IMR-90 (cell line): ENCODE results near the gene LHFPL3. TPM values are rescaled to one million over a fixed set of nuclear protein-coding genes. Genes with fewer than 3 reads are reported as not detected.

Source experiments
- ATAC-seq: fragments of 200-7000 bp; cut with Tn5 transposase; 2 replicates; pipeline ENCODE4 v1.9.1; 2020; ENCODE audit warnings: low read depth, mild to moderate bottlenecking, moderate library complexity
- BruUV-seq: library from RNA; stranded (reverse); fragments of 400-500 nt; replicated peaks from 2 replicates; lab custom pipeline; 2021; lab: Mats Ljungman, UMichigan
- CTCF ChIA-PET: fragments of 300-600 bp; formaldehyde crosslinking; extraction: SDS; loops from one replicate; lab custom pipeline; 2021; ENCODE audit warnings: antibody characterized with exemption; lab: Yijun Ruan, JAX
- POLR2A ChIA-PET: fragments of 300-600 bp; sonication (Branson Sonifier 250); formaldehyde crosslinking; loops from one replicate; lab custom pipeline; 2022; ENCODE audit warnings: antibody characterized with exemption; ENCODE audit not compliant: unreplicated experiment; lab: Charles Lee
- DNase-seq: peaks from one replicate; pipeline ENCODE4 v3.0.0; 2013
- H2AFZ ChIP-seq: replicated peaks from 2 replicates; pipeline ENCODE3; 2013; ENCODE audit warnings: low read length, mild to moderate bottlenecking; ENCODE audit not compliant: poor library complexity
- H2AK5ac ChIP-seq: 2 replicates; pipeline ENCODE4 v1.6.1; 2013; ENCODE audit warnings: low read depth, low read length, inconsistent platforms
- H2AK9ac ChIP-seq: replicated peaks from 2 replicates; pipeline ENCODE3; 2013; ENCODE audit warnings: mild to moderate bottlenecking, low read depth, low read length, moderate library complexity; ENCODE audit not compliant: poor library complexity
- H2BK120ac ChIP-seq: 2 replicates; pipeline ENCODE4 v1.6.1; 2013; ENCODE audit warnings: low read depth, low read length, inconsistent platforms
- H2BK15ac ChIP-seq: 3 replicates; pipeline ENCODE4 v1.6.1; 2013; ENCODE audit warnings: low read depth, low read length, inconsistent platforms
- H2BK20ac ChIP-seq: 2 replicates; pipeline ENCODE4 v1.6.1; 2013; ENCODE audit warnings: low read depth, mild to moderate bottlenecking, inconsistent platforms, low read length, moderate library complexity
- H2BK5ac ChIP-seq: 2 replicates; pipeline ENCODE4 v1.6.1; 2013; ENCODE audit warnings: mild to moderate bottlenecking, low read depth, low read length, inconsistent platforms; ENCODE audit not compliant: poor library complexity, severe bottlenecking
- H3K14ac ChIP-seq: replicated peaks from 2 replicates; pipeline ENCODE4 v1.6.1; 2013; ENCODE audit warnings: low read depth, low read length, inconsistent platforms
- H3K18ac ChIP-seq: 2 replicates; pipeline ENCODE4 v1.6.1; 2013; ENCODE audit warnings: low read depth, low read length, control low read depth
- H3K23ac ChIP-seq: 2 replicates; pipeline ENCODE4 v1.6.1; 2013; ENCODE audit warnings: low read depth, low read length, inconsistent platforms
- H3K27ac ChIP-seq: 2 replicates; pipeline ENCODE4 v1.5.1; 2013; ENCODE audit warnings: mild to moderate bottlenecking, control low read depth, low read length; ENCODE audit not compliant: insufficient read depth
- H3K27me3 ChIP-seq: 2 replicates; pipeline ENCODE4 v1.6.1; 2013; ENCODE audit warnings: low read length; ENCODE audit not compliant: control insufficient read depth, insufficient read depth
- H3K36me3 ChIP-seq: 2 replicates; pipeline ENCODE4 v1.6.1; 2013; ENCODE audit warnings: low read length, mixed read lengths; ENCODE audit not compliant: control insufficient read depth, insufficient read depth
- H3K4ac ChIP-seq: 2 replicates; pipeline ENCODE4 v1.6.1; 2013; ENCODE audit warnings: low read depth, low read length, inconsistent platforms
- H3K4me1 ChIP-seq: 2 replicates; pipeline ENCODE4 v1.6.1; 2013; ENCODE audit warnings: low read length, mixed read lengths; ENCODE audit not compliant: control insufficient read depth, insufficient read depth
- H3K4me2 ChIP-seq: 2 replicates; pipeline ENCODE4 v1.6.1; 2013; ENCODE audit warnings: low read depth, mild to moderate bottlenecking, control low read depth, low read length, moderate library complexity
- H3K4me3 ChIP-seq: 2 replicates; pipeline ENCODE4 v1.5.1; 2013; ENCODE audit warnings: low read depth, mild to moderate bottlenecking, control low read depth, low read length, moderate library complexity; ENCODE audit not compliant: insufficient read depth
- H3K56ac ChIP-seq: 2 replicates; pipeline ENCODE4 v1.6.1; 2013; ENCODE audit warnings: low read length, inconsistent platforms; ENCODE audit not compliant: insufficient read depth; ENCODE audit errors: extremely low read depth
- H3K79me1 ChIP-seq, 2 experiments: 2 replicates each; pipeline ENCODE4 v1.6.1; 2013; ENCODE audit warnings: low read length in 2 of 2, inconsistent platforms in 1 of 2, low read depth in 1 of 2
- H3K9ac ChIP-seq: 2 replicates; pipeline ENCODE4 v1.6.1; 2013; ENCODE audit warnings: low read depth, low read length, control low read depth
- H3K9me1 ChIP-seq: 2 replicates; pipeline ENCODE4 v1.6.1; 2013; ENCODE audit warnings: low read length, inconsistent platforms; ENCODE audit not compliant: insufficient read depth
- H3K9me3 ChIP-seq: 2 replicates; pipeline ENCODE4 v1.6.1; 2013; ENCODE audit warnings: low read length; ENCODE audit not compliant: control insufficient read depth, insufficient read depth
- H4K20me1 ChIP-seq: 2 replicates; pipeline ENCODE4 v1.6.1; 2013; ENCODE audit warnings: low read length, inconsistent platforms; ENCODE audit not compliant: insufficient read depth
- H4K5ac ChIP-seq: 2 replicates; pipeline ENCODE4 v1.6.1; 2013; ENCODE audit warnings: mild to moderate bottlenecking, low read depth, low read length, control low read depth
- H4K8ac ChIP-seq, 2 experiments: 2 replicates each; pipeline ENCODE4 v1.6.1; 2013; ENCODE audit warnings: low read depth in 2 of 2, low read length in 2 of 2, control low read depth in 1 of 2, inconsistent platforms in 1 of 2
- H4K91ac ChIP-seq: 2 replicates; pipeline ENCODE4 v1.6.1; 2013; ENCODE audit warnings: low read depth, low read length, inconsistent platforms; ENCODE audit not compliant: insufficient read depth
- BHLHE40 ChIP-seq: fragments of 150-350 bp; IDR thresholded peaks from 2 replicates; pipeline ENCODE4 v1.6.1; 2016; ENCODE audit warnings: mild to moderate bottlenecking, low read depth, low read length
- CEBPB ChIP-seq: IDR thresholded peaks from 2 replicates; pipeline ENCODE4 v1.6.1; 2012; ENCODE audit warnings: low read depth, low read length, improper control_type of control experiment
- CHD1 ChIP-seq: IDR thresholded peaks from 2 replicates; pipeline ENCODE4 v1.6.1; 2012; ENCODE audit warnings: low read depth, low read length, improper control_type of control experiment
- CTCF ChIP-seq: conservative IDR thresholded peaks from 2 replicates; pipeline ENCODE4 v1.5.1; 2012; ENCODE audit warnings: mild to moderate bottlenecking, low read depth, low read length, improper control_type of control experiment
- ELK1 ChIP-seq: fragments of 150-350 bp; IDR thresholded peaks from 2 replicates; pipeline ENCODE4 v1.6.1; 2016; ENCODE audit warnings: low read depth, mild to moderate bottlenecking, low read length, moderate library complexity, borderline replicate concordance
- FOS ChIP-seq: fragments of 150-350 bp; IDR thresholded peaks from 2 replicates; pipeline ENCODE4 v1.6.1; 2016; ENCODE audit warnings: low read depth, low read length
- MAFK ChIP-seq: IDR thresholded peaks from 2 replicates; pipeline ENCODE4 v1.6.1; 2012; ENCODE audit warnings: low read depth, low read length, improper control_type of control experiment
- MAZ ChIP-seq: IDR thresholded peaks from 2 replicates; pipeline ENCODE4 v1.6.1; 2012; ENCODE audit warnings: low read depth, mild to moderate bottlenecking, low read length, improper control_type of control experiment, moderate library complexity, borderline replicate concordance
- MXI1 ChIP-seq: IDR thresholded peaks from 2 replicates; pipeline ENCODE4 v1.6.1; 2012; ENCODE audit warnings: low read depth, mild to moderate bottlenecking, low read length, moderate library complexity, borderline replicate concordance
- NFE2L2 ChIP-seq: fragments of 150-350 bp; IDR thresholded peaks from 2 replicates; pipeline ENCODE4 v1.6.1; 2016; ENCODE audit warnings: low read depth, mild to moderate bottlenecking, low read length
- POLR2A ChIP-seq: IDR thresholded peaks from 2 replicates; pipeline ENCODE4 v1.6.1; 2012; ENCODE audit warnings: mild to moderate bottlenecking, low read depth, low read length
- RAD21 ChIP-seq: IDR thresholded peaks from 2 replicates; pipeline ENCODE4 v1.6.1; 2012; ENCODE audit warnings: low read length, improper control_type of control experiment
- RCOR1 ChIP-seq: IDR thresholded peaks from 2 replicates; pipeline ENCODE4 v1.6.1; 2012; ENCODE audit warnings: mild to moderate bottlenecking, low read length, improper control_type of control experiment; ENCODE audit not compliant: insufficient replicate concordance
- RFX5 ChIP-seq: IDR thresholded peaks from 2 replicates; pipeline ENCODE4 v1.8.0; 2012; ENCODE audit warnings: low read depth, mild to moderate bottlenecking, low read length, moderate library complexity
- SMC3 ChIP-seq: fragments of 150-350 bp; IDR thresholded peaks from 2 replicates; pipeline ENCODE4 v1.6.1; 2016; ENCODE audit warnings: low read depth, mild to moderate bottlenecking, antibody characterized with exemption, low read length, moderate library complexity
- USF2 ChIP-seq: fragments of 150-350 bp; IDR thresholded peaks from 2 replicates; pipeline ENCODE4 v1.6.1; 2017; ENCODE audit warnings: mild to moderate bottlenecking, antibody characterized with exemption, low read length, low read depth
- WGBS, 2 experiments: methylation state at CpG; one replicate each; pipeline versions ENCODE4 v1.1.5 to v1.1.7; 2013; ENCODE audit warnings: missing lambda C conversion rate in 2 of 2; ENCODE audit not compliant: insufficient read length in 1 of 2; ENCODE audit errors: extremely low coverage in 2 of 2; 5-methylcytosine and 5-hydroxymethylcytosine counted together
- dilution Hi-C: fragments of 300-500 bp; cut with HindIII; formaldehyde crosslinking; loops from one replicate; pipeline ENCODE4 v1.14.3; 2018; ENCODE audit warnings: low sequenced_read_pairs; ENCODE audit not compliant: unreplicated experiment
- in situ Hi-C: fragments of 300-500 bp; cut with MboI; formaldehyde crosslinking; loops from 3 replicates; pipeline ENCODE4 v1.14.3; 2019; ENCODE audit warnings: low sequenced_read_pairs, inconsistent platforms, mixed read lengths
- intact Hi-C: fragments of 100-400 bp; cut with micrococcal nuclease; formaldehyde crosslinking; loops from 2 replicates; pipeline ENCODE4 v1.10.0; 2022
- polyA plus RNA-seq, 3 experiments: library from polyadenylated mRNA; depleted of rRNA; stranded (reverse); fragments of >200 nt; gene quantifications; 2 replicates each; pipeline ENCODE4 v1.2.3, GENCODE V29; 2012; ENCODE audit warnings: low replicate concordance in 1 of 3
- total RNA-seq: library from RNA; depleted of rRNA; stranded (reverse); fragments of >200 nt; gene quantifications from 2 replicates; pipeline ENCODE4 v1.2.3, GENCODE V29; 2012

The LHFPL3 gene
- total and polyA plus RNA-seq, 2 of the 4 experiments (the other 2 are of a cell fraction), result not detected

GRCh38 chr7:104850374-104850773, 522.0 kb downstream of the LHFPL3 start:
- Histone ChIP-seq H3K23ac (no peak overlapping the region), H3K14ac (no peak overlapping the region), H3K4me3 (no peak overlapping the region), H2BK15ac (no peak overlapping the region), H3K4me2 (no peak overlapping the region), H3K9ac (no peak overlapping the region), H2AK5ac (no peak overlapping the region), H3K27ac (no peak overlapping the region), H2BK20ac (no peak overlapping the region), H2BK120ac (no peak overlapping the region), H3K56ac (no peak overlapping the region), H3K4ac (no peak overlapping the region), H3K4me1 (no peaks in the 10 kb centered on the region), H3K9me1 (no peaks in the 10 kb centered on the region), H3K36me3 (no peaks in the 10 kb centered on the region), H3K27me3 (peaks cover 24% of the 10 kb centered on the region), H4K91ac (no peak overlapping the region), H3K79me1 (no peaks in the 10 kb centered on the region), H4K5ac (no peak overlapping the region), H2AFZ (no peak overlapping the region), H4K8ac (no peak overlapping the region), H4K20me1 (no peaks in the 10 kb centered on the region), H3K18ac (no peak overlapping the region), H2AK9ac (no peak overlapping the region), H3K9me3 (no peaks in the 10 kb centered on the region), H2BK5ac (no peak overlapping the region)
- no peak for DNase-seq
- ChIA-PET CTCF (no interaction called here), POLR2A (no interaction called here)
- in situ Hi-C loops (no loop called here), dilution Hi-C loops (no loop called here), intact Hi-C loops (no loop called here)
- WGBS, 2 experiments, result no CpG with 5 or more reads among the region's 1 CpG
- no peak for ATAC-seq
- BruUV-seq, result no TSS peak
- TF ChIP-seq USF2 (no peak), FOS (no peak), RCOR1 (no peak), CTCF (no peak), SMC3 (no peak), RFX5 (no peak), POLR2A (no peak), CHD1 (no peak), MAFK (no peak), ELK1 (no peak), NFE2L2 (no peak), CEBPB (no peak), BHLHE40 (no peak), MAZ (no peak), RAD21 (no peak), MXI1 (no peak)
